ENCODE results near the gene SSX2IP.
A peak's percentile ranks its signal among the peaks of the same experiment; 100 is the strongest.

SSX2IP gene

GRCh38 chr1:84611091-84611490 is 79.2 kb downstream of the SSX2IP start:
- ChIA-PET POLR2A (no interaction called here), CTCF (interaction anchor here (0.6 to 0.9 kb wide), 2 partner anchors 63 to 298 kb away, joined by 3 read pairs; no protein-coding TSS in a partner anchor)
- no peaks in the 10 kb centered on the region for H3K4me1 ChIP-seq (ENCODE audit: control insufficient read depth, insufficient read depth, low read length)
- H3K27ac ChIP-seq (ENCODE audit: extremely low read depth, low read depth, low read length) = no peak overlapping the region
- TF ChIP-seq, protein P1, sequence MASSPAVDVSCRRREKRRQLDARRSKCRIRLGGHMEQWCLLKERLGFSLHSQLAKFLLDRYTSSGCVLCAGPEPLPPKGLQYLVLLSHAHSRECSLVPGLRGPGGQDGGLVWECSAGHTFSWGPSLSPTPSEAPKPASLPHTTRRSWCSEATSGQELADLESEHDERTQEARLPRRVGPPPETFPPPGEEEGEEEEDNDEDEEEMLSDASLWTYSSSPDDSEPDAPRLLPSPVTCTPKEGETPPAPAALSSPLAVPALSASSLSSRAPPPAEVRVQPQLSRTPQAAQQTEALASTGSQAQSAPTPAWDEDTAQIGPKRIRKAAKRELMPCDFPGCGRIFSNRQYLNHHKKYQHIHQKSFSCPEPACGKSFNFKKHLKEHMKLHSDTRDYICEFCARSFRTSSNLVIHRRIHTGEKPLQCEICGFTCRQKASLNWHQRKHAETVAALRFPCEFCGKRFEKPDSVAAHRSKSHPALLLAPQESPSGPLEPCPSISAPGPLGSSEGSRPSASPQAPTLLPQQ (tag by site-specific recombination; IDR thresholded peaks at IDR 0.05) = no peak
- TF ChIP-seq, protein P2, sequence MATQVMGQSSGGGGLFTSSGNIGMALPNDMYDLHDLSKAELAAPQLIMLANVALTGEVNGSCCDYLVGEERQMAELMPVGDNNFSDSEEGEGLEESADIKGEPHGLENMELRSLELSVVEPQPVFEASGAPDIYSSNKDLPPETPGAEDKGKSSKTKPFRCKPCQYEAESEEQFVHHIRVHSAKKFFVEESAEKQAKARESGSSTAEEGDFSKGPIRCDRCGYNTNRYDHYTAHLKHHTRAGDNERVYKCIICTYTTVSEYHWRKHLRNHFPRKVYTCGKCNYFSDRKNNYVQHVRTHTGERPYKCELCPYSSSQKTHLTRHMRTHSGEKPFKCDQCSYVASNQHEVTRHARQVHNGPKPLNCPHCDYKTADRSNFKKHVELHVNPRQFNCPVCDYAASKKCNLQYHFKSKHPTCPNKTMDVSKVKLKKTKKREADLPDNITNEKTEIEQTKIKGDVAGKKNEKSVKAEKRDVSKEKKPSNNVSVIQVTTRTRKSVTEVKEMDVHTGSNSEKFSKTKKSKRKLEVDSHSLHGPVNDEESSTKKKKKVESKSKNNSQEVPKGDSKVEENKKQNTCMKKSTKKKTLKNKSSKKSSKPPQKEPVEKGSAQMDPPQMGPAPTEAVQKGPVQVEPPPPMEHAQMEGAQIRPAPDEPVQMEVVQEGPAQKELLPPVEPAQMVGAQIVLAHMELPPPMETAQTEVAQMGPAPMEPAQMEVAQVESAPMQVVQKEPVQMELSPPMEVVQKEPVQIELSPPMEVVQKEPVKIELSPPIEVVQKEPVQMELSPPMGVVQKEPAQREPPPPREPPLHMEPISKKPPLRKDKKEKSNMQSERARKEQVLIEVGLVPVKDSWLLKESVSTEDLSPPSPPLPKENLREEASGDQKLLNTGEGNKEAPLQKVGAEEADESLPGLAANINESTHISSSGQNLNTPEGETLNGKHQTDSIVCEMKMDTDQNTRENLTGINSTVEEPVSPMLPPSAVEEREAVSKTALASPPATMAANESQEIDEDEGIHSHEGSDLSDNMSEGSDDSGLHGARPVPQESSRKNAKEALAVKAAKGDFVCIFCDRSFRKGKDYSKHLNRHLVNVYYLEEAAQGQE (tag by site-specific recombination; IDR thresholded peaks at IDR 0.05) = no peak
- TF ChIP-seq ZNF544 (tag by site-specific recombination; IDR thresholded peaks at IDR 0.05) (no peak), ZNF280C (tag by site-specific recombination; IDR thresholded peaks at IDR 0.05) (no peak), ZNF112 (tag by site-specific recombination; IDR thresholded peaks at IDR 0.05) (no peak), ZNF521 (tag by site-specific recombination; IDR thresholded peaks at IDR 0.05) (no peak), OVOL3 (tag by site-specific recombination; IDR thresholded peaks at IDR 0.05) (no peak)
- H3K4me3 ChIP-seq (ENCODE audit: low read depth, low read length) = no peak overlapping the region
- peaks cover 0 to 15% of the 10 kb centered on the region in 2 experiments; a peak in 1 of 3 replicates for H3K36me3 ChIP-seq (ENCODE audit: control insufficient read depth in 2 of 2, insufficient read depth in 1 of 2, low read length in 2 of 2)
- no peaks in the 10 kb centered on the region for H3K9me3 ChIP-seq (ENCODE audit: control insufficient read depth, insufficient read depth, low read depth, low read length)

DNA sequence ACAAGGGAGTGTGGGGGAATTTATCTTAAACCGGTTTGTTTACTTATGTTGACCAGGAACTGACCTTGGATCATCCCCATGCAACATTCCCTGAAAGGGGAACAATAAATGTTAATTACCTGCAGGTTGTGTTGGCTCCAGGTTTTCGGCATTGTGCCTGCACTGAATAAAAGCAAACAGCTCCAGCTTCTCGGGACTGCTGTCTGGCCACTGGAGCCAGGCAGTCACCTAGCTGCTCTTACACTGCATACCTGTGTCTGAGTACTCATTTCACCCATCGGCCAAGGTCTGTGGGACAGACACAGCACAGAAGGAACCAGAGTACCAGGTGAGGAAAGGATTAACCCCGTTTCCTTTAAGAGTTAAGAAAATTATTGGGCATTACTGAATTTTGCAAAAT is 83.3 kb downstream of the SSX2IP start:
- Histone ChIP-seq H3K9me3 (ENCODE audit: control insufficient read depth, insufficient read depth, low read depth, low read length) (no peaks in the 10 kb centered on the region), H3K27ac (ENCODE audit: extremely low read depth, low read depth, low read length) (no peak overlapping the region), H3K4me1 (ENCODE audit: control insufficient read depth, insufficient read depth, low read length) (no peaks in the 10 kb centered on the region), H3K4me3 (ENCODE audit: low read depth, low read length) (no peak overlapping the region), H3K36me3 (ENCODE audit: control insufficient read depth in 2 of 2, insufficient read depth in 1 of 2, low read length in 2 of 2) (no peaks in the 10 kb centered on the region)
- POLR2A ChIA-PET = no interaction called here
- TF ChIP-seq SETDB1 (IDR thresholded peaks at IDR 0.05; ENCODE audit: insufficient read length, low read length) = peak; percentile 54
- TF ChIP-seq ZNF140 (tag by site-specific recombination; IDR thresholded peaks at IDR 0.05) = no peak
- TF ChIP-seq ZNF354C (tag by site-specific recombination; IDR thresholded peaks at IDR 0.05; ENCODE audit: borderline replicate concordance, low read depth) = no peak
- TF ChIP-seq, protein P3, sequence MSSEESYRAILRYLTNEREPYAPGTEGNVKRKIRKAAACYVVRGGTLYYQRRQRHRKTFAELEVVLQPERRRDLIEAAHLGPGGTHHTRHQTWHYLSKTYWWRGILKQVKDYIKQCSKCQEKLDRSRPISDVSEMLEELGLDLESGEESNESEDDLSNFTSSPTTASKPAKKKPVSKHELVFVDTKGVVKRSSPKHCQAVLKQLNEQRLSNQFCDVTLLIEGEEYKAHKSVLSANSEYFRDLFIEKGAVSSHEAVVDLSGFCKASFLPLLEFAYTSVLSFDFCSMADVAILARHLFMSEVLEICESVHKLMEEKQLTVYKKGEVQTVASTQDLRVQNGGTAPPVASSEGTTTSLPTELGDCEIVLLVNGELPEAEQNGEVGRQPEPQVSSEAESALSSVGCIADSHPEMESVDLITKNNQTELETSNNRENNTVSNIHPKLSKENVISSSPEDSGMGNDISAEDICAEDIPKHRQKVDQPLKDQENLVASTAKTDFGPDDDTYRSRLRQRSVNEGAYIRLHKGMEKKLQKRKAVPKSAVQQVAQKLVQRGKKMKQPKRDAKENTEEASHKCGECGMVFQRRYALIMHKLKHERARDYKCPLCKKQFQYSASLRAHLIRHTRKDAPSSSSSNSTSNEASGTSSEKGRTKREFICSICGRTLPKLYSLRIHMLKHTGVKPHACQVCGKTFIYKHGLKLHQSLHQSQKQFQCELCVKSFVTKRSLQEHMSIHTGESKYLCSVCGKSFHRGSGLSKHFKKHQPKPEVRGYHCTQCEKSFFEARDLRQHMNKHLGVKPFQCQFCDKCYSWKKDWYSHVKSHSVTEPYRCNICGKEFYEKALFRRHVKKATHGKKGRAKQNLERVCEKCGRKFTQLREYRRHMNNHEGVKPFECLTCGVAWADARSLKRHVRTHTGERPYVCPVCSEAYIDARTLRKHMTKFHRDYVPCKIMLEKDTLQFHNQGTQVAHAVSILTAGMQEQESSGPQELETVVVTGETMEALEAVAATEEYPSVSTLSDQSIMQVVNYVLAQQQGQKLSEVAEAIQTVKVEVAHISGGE (tag by site-specific recombination; conservative IDR thresholded peaks at IDR 0.05; ENCODE audit: low read depth) = no peak
- TF ChIP-seq ZBTB20 (tag by site-specific recombination; IDR thresholded peaks at IDR 0.05) = no peak
- no peak for TF ChIP-seq ZNF223 (tag by site-specific recombination; IDR thresholded peaks at IDR 0.05)
- no peak for TF ChIP-seq ZNF366 (tag by site-specific recombination; conservative IDR thresholded peaks at IDR 0.05)
- peak; percentile 83; the same call in 1 of the 2 replicates for TF ChIP-seq TRIM28 (IDR thresholded peaks at IDR 0.05; ENCODE audit: borderline replicate concordance, low read length)
- TF ChIP-seq ZNF560 (tag by site-specific recombination; IDR thresholded peaks at IDR 0.05; ENCODE audit: borderline replicate concordance) = no peak
- TF ChIP-seq ZNF571 (tag by site-specific recombination; IDR thresholded peaks at IDR 0.05) = no peak
- CTCF ChIA-PET = no interaction called here
